ENCODE measurements around the gene HDAC4.

DNA sequence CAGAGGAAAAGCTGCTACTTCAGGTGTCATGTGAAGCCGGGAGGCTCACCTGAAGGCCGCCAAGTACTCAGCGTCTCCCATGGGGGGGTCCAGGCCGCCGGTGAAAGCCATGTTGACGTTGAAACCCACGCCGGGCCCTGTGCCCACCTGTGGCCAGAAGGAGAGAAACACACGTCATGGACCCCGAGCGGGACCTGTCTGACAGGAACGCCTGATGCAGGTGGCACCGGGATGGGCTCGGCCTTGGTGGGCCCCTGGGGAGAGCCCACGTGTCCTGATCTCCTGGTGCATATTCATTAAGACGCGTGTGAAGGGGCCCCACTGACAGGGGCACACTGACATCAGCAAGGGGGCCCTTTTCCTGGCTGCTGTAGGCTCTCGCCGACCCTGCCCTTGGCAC is 319.8 kb downstream of the HDAC4 start:
- TF ChIP-seq CTCF (IDR thresholded peaks at IDR 0.05) = no peak
- no peak for TF ChIP-seq POLR2A (IDR thresholded peaks at IDR 0.05)

All from stomach (tissue), 4 donors.